Endothelial cell of umbilical vein (primary cell): ENCODE data around the gene SEZ6. TPM values are rescaled to one million over a fixed set of nuclear protein-coding genes. Genes with fewer than 3 reads are reported as not detected.

Experiments
- BruUV-seq: library from RNA; stranded (reverse); fragments of 400-500 nt; replicated peaks from 2 replicates; lab custom pipeline; 2021; lab: Mats Ljungman, UMichigan
- CTCF ChIA-PET: fragments of 300-600, 350-600 bp; sonication (Branson Sonifier 250); formaldehyde crosslinking; loops from one replicate; lab custom pipeline; 2021; ENCODE audit warnings: antibody characterized with exemption, inconsistent platforms; lab: Charles Lee
- POLR2A ChIA-PET: fragments of 300-600, 350-600 bp; sonication (Branson Sonifier 250); formaldehyde crosslinking; loops from one replicate; lab custom pipeline; 2021; ENCODE audit warnings: antibody characterized with exemption, inconsistent platforms; lab: Charles Lee
- DNase-seq: peaks from one replicate; pipeline ENCODE4 v3.0.0-alpha.2; 2011; ENCODE audit warnings: low read depth, low spot score
- FAIRE-seq: peaks from 2 replicates; lab custom pipeline; 2011; peaks lifted over from hg19 to GRCh38; lab: Jason Lieb, UNC
- H2AFZ ChIP-seq: 2 replicates; pipeline ENCODE4 v1.6.0; 2012; ENCODE audit warnings: low read depth, low read length, control low read depth, inconsistent platforms
- H3K27ac ChIP-seq: 2 replicates; pipeline ENCODE4 v1.5.1; 2011; ENCODE audit warnings: low read depth, mild to moderate bottlenecking, control low read depth, low read length, moderate library complexity; ENCODE audit not compliant: insufficient read depth
- H3K27me3 ChIP-seq, 2 experiments: 2 replicates each; pipeline versions ENCODE4 v1.6.0 to v1.6.1; 2011; ENCODE audit warnings: low read length in 2 of 2, mixed read lengths in 1 of 2; ENCODE audit not compliant: control insufficient read depth in 2 of 2, insufficient read depth in 2 of 2
- H3K36me3 ChIP-seq, 2 experiments: 2 replicates in 1 of 2; 3 replicates in 1 of 2; pipeline ENCODE4 v1.5.1; 2011; ENCODE audit warnings: low read length in 2 of 2, mild to moderate bottlenecking in 1 of 2, moderate library complexity in 1 of 2; ENCODE audit not compliant: control insufficient read depth in 2 of 2, insufficient read depth in 2 of 2; ENCODE audit errors: extremely low read depth in 1 of 2
- H3K4me1 ChIP-seq: 3 replicates; pipeline ENCODE4 v1.5.1; 2011; ENCODE audit warnings: mild to moderate bottlenecking, low read length; ENCODE audit not compliant: control insufficient read depth, insufficient read depth; ENCODE audit errors: extremely low read depth
- H3K4me2 ChIP-seq: 2 replicates; pipeline ENCODE4 v1.6.1; 2011; ENCODE audit warnings: low read length, control low read depth, mixed read lengths; ENCODE audit not compliant: insufficient read depth
- H3K4me3 ChIP-seq, 3 experiments: fragments of 200-600 bp in 1 of 3; sonication (generic), shearing (Covaris generic) in 1 of 3; replicated peaks in 1 of 3; 2 replicates each; pipeline ENCODE4 v1.5.1; 2011 to 2016; ENCODE audit warnings: control low read depth in 3 of 3, low read length in 3 of 3, mild to moderate bottlenecking in 2 of 3, inconsistent platforms in 1 of 3, low read depth in 1 of 3, moderate library complexity in 1 of 3; ENCODE audit not compliant: insufficient read depth in 1 of 3
- H3K79me2 ChIP-seq: 2 replicates; pipeline ENCODE4 v1.6.0; 2012; ENCODE audit warnings: low read length, inconsistent platforms; ENCODE audit not compliant: control insufficient read depth, insufficient read depth
- H3K9ac ChIP-seq: replicated peaks from 2 replicates; pipeline ENCODE3; 2011; ENCODE audit warnings: low read length, control low read depth; ENCODE audit not compliant: insufficient read depth; ENCODE audit errors: extremely low read depth
- H3K9me1 ChIP-seq: replicated peaks from 3 replicates; pipeline ENCODE4 v1.6.0; 2011; ENCODE audit warnings: mild to moderate bottlenecking, low read length; ENCODE audit not compliant: control insufficient read depth, insufficient read depth; ENCODE audit errors: extremely low read depth
- H3K9me3 ChIP-seq: replicated peaks from 2 replicates; pipeline ENCODE4 v1.5.1; 2012; ENCODE audit warnings: low read length, inconsistent platforms; ENCODE audit not compliant: control insufficient read depth, insufficient read depth
- H4K20me1 ChIP-seq: replicated peaks from 2 replicates; pipeline ENCODE3; 2011; ENCODE audit warnings: mild to moderate bottlenecking, low read length; ENCODE audit not compliant: control insufficient read depth, insufficient read depth; ENCODE audit errors: extremely low read depth
- EZH2 ChIP-seq: IDR thresholded peaks from 2 replicates; pipeline ENCODE4 v1.6.1; 2012; ENCODE audit warnings: borderline replicate concordance, low read depth, mild to moderate bottlenecking, moderate library complexity, low read length, inconsistent platforms; ENCODE audit not compliant: severe bottlenecking
- FOS ChIP-seq: IDR thresholded peaks from 2 replicates; pipeline ENCODE4 v1.6.1; 2011; ENCODE audit warnings: mild to moderate bottlenecking, low read length, moderate library complexity, borderline replicate concordance; ENCODE audit not compliant: insufficient read depth
- GATA2 ChIP-seq: IDR thresholded peaks from 2 replicates; pipeline ENCODE4 v1.7.0; 2011; ENCODE audit warnings: low read depth, mild to moderate bottlenecking, moderate library complexity, mixed read lengths, low read length; ENCODE audit not compliant: insufficient read length, insufficient read depth
- JUN ChIP-seq: IDR thresholded peaks from 2 replicates; pipeline ENCODE4 v1.6.1; 2011; ENCODE audit warnings: borderline replicate concordance, low read depth; ENCODE audit not compliant: insufficient read length, insufficient read depth
- MAX ChIP-seq: IDR thresholded peaks from 2 replicates; pipeline ENCODE4 v1.6.1; 2011; ENCODE audit not compliant: insufficient read depth, insufficient read length
- POLR2A ChIP-seq: IDR thresholded peaks from 2 replicates; pipeline ENCODE4 v1.6.1; 2012; ENCODE audit warnings: low read depth, mild to moderate bottlenecking, control low read depth, low read length
- dilution Hi-C: fragments of 300-500 bp; cut with MboI; formaldehyde crosslinking; loops from one replicate; pipeline ENCODE4 v1.15.0; 2019; ENCODE audit warnings: low sequenced_read_pairs; ENCODE audit not compliant: extremely low pct_ligation_motif_present
- intact Hi-C: fragments of 100-400 bp; cut with micrococcal nuclease; formaldehyde crosslinking; loops from one replicate; pipeline ENCODE4 v1.10.0; 2022
- polyA plus RNA-seq, 4 experiments: library from polyadenylated mRNA; depleted of rRNA in 3 of 4; stranded (reverse) in 3 of 4; unstranded in 1 of 4; fragments of >200 nt; gene quantifications; 2 replicates each; pipeline versions ENCODE4 v1.2.1 to v1.2.3, GENCODE V29; 2011 to 2012; ENCODE audit warnings: missing spikeins in 1 of 4
- total RNA-seq: library from RNA; stranded (reverse); gene quantifications from 2 replicates; pipeline ENCODE4 v1.2.3, GENCODE V29; 2021

The SEZ6 gene
- total and polyA plus RNA-seq, 2 donors (not counting 3 experiments of a cell fraction or from before 2014, with no cell fraction given): not detected

- Histone ChIP-seq H3K9ac (no peak overlapping the region), H3K36me3 (no peaks in the 10 kb centered on the region), H4K20me1 (no peaks in the 10 kb centered on the region), H3K27me3 (peaks cover 45 to 54% of the 10 kb centered on the region in 2 experiments), H3K79me2 (no peaks in the 10 kb centered on the region), H3K4me2 (no peak overlapping the region), H3K9me1 (no peaks in the 10 kb centered on the region), H2AFZ (no peak overlapping the region), H3K9me3 (no peaks in the 10 kb centered on the region), H3K27ac (no peak overlapping the region), H3K4me1 (peaks cover 7% of the 10 kb centered on the region), H3K4me3 (no peak overlapping the region)
- no peak for TF ChIP-seq POLR2A
- no peak for TF ChIP-seq GATA2
- BruUV-seq: no TSS peak
- CTCF ChIA-PET: no interaction called here
- intact Hi-C loops: no loop called here
- DNase-seq (no peak), FAIRE-seq (no peak)
- POLR2A ChIA-PET: no interaction called here
- dilution Hi-C loops: no loop called here
Measured at GRCh38 chr17:29022074-29022473, 16.2 kb upstream of the SEZ6 start.

GRCh38 chr17:29021226-29021625, 15.4 kb upstream of the SEZ6 start:
- CTCF ChIA-PET: no interaction called here
- intact Hi-C loops (no loop called here), dilution Hi-C loops (no loop called here)

More at GRCh38 chr17:29021226-29021625, 15.4 kb upstream of the SEZ6 start:
- no peak overlapping the region for H3K4me2 ChIP-seq
- H3K27me3 ChIP-seq: peaks cover 45 to 54% of the 10 kb centered on the region in 2 experiments
- H3K4me3 ChIP-seq: no peak overlapping the region
- H2AFZ ChIP-seq: no peak overlapping the region
- no peak for TF ChIP-seq FOS
- TF ChIP-seq GATA2: no peak
- TF ChIP-seq MAX: no peak
- no peak for TF ChIP-seq EZH2
- no peak for TF ChIP-seq POLR2A
- no peak for TF ChIP-seq JUN
- H3K9me1 ChIP-seq: no peaks in the 10 kb centered on the region
- no peak overlapping the region for H3K9ac ChIP-seq
- peaks cover 7% of the 10 kb centered on the region for H3K4me1 ChIP-seq
- POLR2A ChIA-PET: no interaction called here
- H4K20me1 ChIP-seq: no peaks in the 10 kb centered on the region
- no peak overlapping the region for H3K27ac ChIP-seq
- no peak for FAIRE-seq
- no peaks in the 10 kb centered on the region for H3K79me2 ChIP-seq
- H3K9me3 ChIP-seq: no peaks in the 10 kb centered on the region
- DNase-seq: no peak
- no TSS peak for BruUV-seq
- no peaks in the 10 kb centered on the region for H3K36me3 ChIP-seq
